GM18519 (cell line): ENCODE data around the gene NOSTRIN.

Source experiments
- ATAC-seq: cut with Tn5 transposase; IDR thresholded peaks from one replicate; pipeline ENCODE4 v1.9.1; 2021; ENCODE audit warnings: mild to moderate bottlenecking, moderate library complexity; ENCODE audit not compliant: unreplicated experiment, low FRiP score

Gene NOSTRIN

DNA sequence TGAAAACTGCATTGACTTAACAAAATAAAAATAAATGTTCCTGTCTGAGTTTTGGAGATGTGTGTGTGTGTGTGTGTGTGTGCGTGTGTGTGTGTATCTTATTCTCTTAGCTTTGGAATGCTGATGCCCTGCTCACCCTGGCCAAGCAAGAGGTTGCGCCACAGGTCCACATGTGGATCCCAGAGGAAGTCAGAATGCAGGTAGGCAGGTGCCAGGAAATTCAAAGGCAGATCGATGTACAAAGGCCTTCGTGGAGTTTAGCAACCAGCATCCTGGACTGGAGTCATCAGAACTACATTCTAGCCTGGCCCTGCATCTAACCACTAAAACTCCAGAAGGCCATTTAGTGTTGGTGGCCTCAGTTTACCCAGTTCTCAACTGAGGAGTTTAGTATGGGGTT lies 111.1 kb downstream of the NOSTRIN start:
- no peak for ATAC-seq
